IMR-90 (cell line): Measurements from ENCODE around the gene ZNF775.

Experiments
- CEBPB ChIP-seq: IDR thresholded peaks from 2 replicates; pipeline ENCODE4 v1.6.1; 2012; ENCODE audit warnings: low read depth, low read length, improper control_type of control experiment
- CTCF ChIP-seq: conservative IDR thresholded peaks from 2 replicates; pipeline ENCODE4 v1.5.1; 2012; ENCODE audit warnings: mild to moderate bottlenecking, low read depth, low read length, improper control_type of control experiment
- FOS ChIP-seq: fragments of 150-350 bp; IDR thresholded peaks from 2 replicates; pipeline ENCODE4 v1.6.1; 2016; ENCODE audit warnings: low read depth, low read length
- MAFK ChIP-seq: IDR thresholded peaks from 2 replicates; pipeline ENCODE4 v1.6.1; 2012; ENCODE audit warnings: low read depth, low read length, improper control_type of control experiment
- MAZ ChIP-seq: IDR thresholded peaks from 2 replicates; pipeline ENCODE4 v1.6.1; 2012; ENCODE audit warnings: low read depth, mild to moderate bottlenecking, low read length, improper control_type of control experiment, moderate library complexity, borderline replicate concordance
- POLR2A ChIP-seq: IDR thresholded peaks from 2 replicates; pipeline ENCODE4 v1.6.1; 2012; ENCODE audit warnings: mild to moderate bottlenecking, low read depth, low read length
- RFX5 ChIP-seq: IDR thresholded peaks from 2 replicates; pipeline ENCODE4 v1.8.0; 2012; ENCODE audit warnings: low read depth, mild to moderate bottlenecking, low read length, moderate library complexity
- TF ChIP-seq, protein P1 (sequence below): fragments of 150-350 bp; IDR thresholded peaks from 2 replicates; pipeline ENCODE4 v1.6.1; 2017; ENCODE audit warnings: mild to moderate bottlenecking, antibody characterized with exemption, low read length, low read depth
- TF ChIP-seq, protein P2 (sequence below): fragments of 150-350 bp; IDR thresholded peaks from 2 replicates; pipeline ENCODE4 v1.6.1; 2016; ENCODE audit warnings: low read depth, mild to moderate bottlenecking, low read length, moderate library complexity, borderline replicate concordance

- TF ChIP-seq POLR2A (no peak), CTCF (peak; percentile 28), FOS (no peak), CEBPB (no peak), RFX5 (no peak), MAFK (no peak), MAZ (no peak)
- TF ChIP-seq, protein P1, sequence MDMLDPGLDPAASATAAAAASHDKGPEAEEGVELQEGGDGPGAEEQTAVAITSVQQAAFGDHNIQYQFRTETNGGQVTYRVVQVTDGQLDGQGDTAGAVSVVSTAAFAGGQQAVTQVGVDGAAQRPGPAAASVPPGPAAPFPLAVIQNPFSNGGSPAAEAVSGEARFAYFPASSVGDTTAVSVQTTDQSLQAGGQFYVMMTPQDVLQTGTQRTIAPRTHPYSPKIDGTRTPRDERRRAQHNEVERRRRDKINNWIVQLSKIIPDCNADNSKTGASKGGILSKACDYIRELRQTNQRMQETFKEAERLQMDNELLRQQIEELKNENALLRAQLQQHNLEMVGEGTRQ, result no peak
- TF ChIP-seq, protein P2, sequence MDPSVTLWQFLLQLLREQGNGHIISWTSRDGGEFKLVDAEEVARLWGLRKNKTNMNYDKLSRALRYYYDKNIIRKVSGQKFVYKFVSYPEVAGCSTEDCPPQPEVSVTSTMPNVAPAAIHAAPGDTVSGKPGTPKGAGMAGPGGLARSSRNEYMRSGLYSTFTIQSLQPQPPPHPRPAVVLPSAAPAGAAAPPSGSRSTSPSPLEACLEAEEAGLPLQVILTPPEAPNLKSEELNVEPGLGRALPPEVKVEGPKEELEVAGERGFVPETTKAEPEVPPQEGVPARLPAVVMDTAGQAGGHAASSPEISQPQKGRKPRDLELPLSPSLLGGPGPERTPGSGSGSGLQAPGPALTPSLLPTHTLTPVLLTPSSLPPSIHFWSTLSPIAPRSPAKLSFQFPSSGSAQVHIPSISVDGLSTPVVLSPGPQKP, result no peak
Measured at GRCh38 chr7:150378115-150378852, 846 bp upstream of the ZNF775 start.
